Thyroid gland (tissue), 4 donors: ENCODE measurements around the gene ZNF473.
"Not testable (repeated sequence)": the region's sequence is repeated elsewhere in the genome, so short reads cannot be mapped to it uniquely, and the experiment has no call there.

Experiments
- CTCF ChIP-seq, 6 experiments: fragments of 200-600 bp in 3 of 6; fragments of 450-650 bp in 3 of 6; sonication (generic) in 3 of 6; IDR thresholded peaks; one replicate each; pipeline ENCODE4 v1.5.1; 2016 to 2019; ENCODE audit warnings: antibody characterized with exemption in 6 of 6, mild to moderate bottlenecking in 2 of 6, inconsistent platforms in 1 of 6, moderate library complexity in 1 of 6
- POLR2A ChIP-seq, 2 donors: fragments of 450-650 bp; IDR thresholded peaks; one replicate each; pipeline ENCODE4 v1.6.1; 2017; ENCODE audit warnings: antibody characterized with exemption in 2 of 2, mild to moderate bottlenecking in 2 of 2, moderate library complexity in 1 of 2

GRCh38 chr19:50092597-50092996 is 66.8 kb downstream of the ZNF473 start:
- not testable (repeated sequence) for TF ChIP-seq POLR2A, CTCF (IDR thresholded peaks at IDR 0.05)
